ENCODE measurements around the gene MYO18B. TPM values are rescaled to one million over a fixed set of nuclear protein-coding genes. Genes with fewer than 3 reads are reported as not detected.

The MYO18B gene
- total and polyA plus RNA-seq, 2 of the 8 experiments (the other 6 are each of a cell fraction or from before 2014, with no cell fraction given) = 0.62 to 0.78 TPM

DNA sequence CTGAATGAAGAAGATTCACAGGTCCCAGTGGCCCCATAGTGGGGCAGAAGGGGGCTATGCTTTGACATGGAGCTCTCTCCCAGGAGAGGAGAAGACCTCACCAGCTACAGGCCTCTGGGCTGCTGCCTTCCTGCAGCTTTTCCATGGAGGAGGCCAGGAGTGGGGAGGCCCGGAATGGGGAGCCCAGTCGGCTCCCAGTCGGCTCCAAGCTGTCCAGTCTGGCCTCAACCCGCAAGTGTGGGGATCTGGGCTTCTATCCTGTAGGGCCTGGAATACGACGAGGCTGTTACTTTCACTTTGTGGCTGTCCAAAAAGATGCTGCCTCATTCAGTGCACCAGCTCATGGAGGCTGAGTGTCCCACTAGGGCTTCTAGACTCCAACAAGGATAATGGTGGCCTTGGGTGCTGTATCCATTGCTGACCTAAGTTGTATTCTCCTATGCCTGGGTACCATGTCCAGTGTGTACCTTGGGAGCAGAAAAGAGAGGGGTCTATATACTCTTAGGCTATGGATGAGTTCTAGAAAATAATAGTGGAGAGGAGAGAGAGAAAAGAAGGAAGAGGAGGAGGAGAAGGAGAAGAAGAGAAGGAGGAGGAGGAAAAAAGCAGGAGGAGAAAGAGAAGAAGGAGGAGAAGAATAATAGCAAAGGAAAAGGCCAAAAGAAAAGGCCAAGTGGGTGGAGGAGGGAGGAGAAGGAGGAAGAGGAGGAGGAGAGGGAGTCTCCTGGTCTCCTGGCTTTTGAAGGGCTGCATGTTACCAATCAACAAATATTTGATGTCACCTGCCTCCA, 1.1 kb downstream of the MYO18B start:
- no peak overlapping the region for H4K5ac ChIP-seq (ENCODE audit: insufficient read length, low read depth, low read length)
- FAIRE-seq = no peak
- CTCF ChIA-PET (ENCODE audit: partially characterized antibody) = interaction anchor here (0.7 to 1.5 kb wide), 4 partner anchors 10 to 718 kb away, joined by 3 to 4 read pairs (median 4); no protein-coding TSS in a partner anchor
- TF ChIP-seq FOSL1 (IDR thresholded peaks at IDR 0.05; ENCODE audit: insufficient read depth, low read depth, low read length) = no peak
- no peak for TF ChIP-seq RFX5 (IDR thresholded peaks at IDR 0.05; ENCODE audit: borderline replicate concordance, low read depth, low read length)
- TF ChIP-seq JUN (IDR thresholded peaks at IDR 0.05; ENCODE audit: low read depth, low read length) = no peak
- TF ChIP-seq SIX5 (IDR thresholded peaks at IDR 0.05; ENCODE audit: low read depth, low read length) = no peak
- TF ChIP-seq CBX5 (IDR thresholded peaks at IDR 0.05; ENCODE audit: low read depth, low read length) = no peak
- no peak for TF ChIP-seq RBBP5 (IDR thresholded peaks at IDR 0.05; ENCODE audit: borderline replicate concordance, low read depth, low read length)
- TF ChIP-seq RXRA (IDR thresholded peaks at IDR 0.05; ENCODE audit: insufficient read depth, low read depth, low read length) = no peak
- TF ChIP-seq TEAD4 (IDR thresholded peaks at IDR 0.05; ENCODE audit: low read depth, low read length) = no peak
- no peak for TF ChIP-seq EGR1 (IDR thresholded peaks at IDR 0.05; ENCODE audit: borderline replicate concordance, low read depth, low read length)
- no peak for TF ChIP-seq KDM4A (IDR thresholded peaks at IDR 0.05; ENCODE audit: low read depth, low read length, severe bottlenecking)

More for the DNA sequence above, 1.1 kb downstream of the MYO18B start:
- POLR2A ChIA-PET (ENCODE audit: partially characterized antibody) = interaction anchor here (0.6 to 0.7 kb wide), 2 partner anchors 12 to 26 kb away, joined by 3 read pairs; no protein-coding TSS in a partner anchor
- no peaks in the 10 kb centered on the region; a peak in 1 of 7 replicates for H3K4me1 ChIP-seq (replicated peaks in 1 of 4; ENCODE audit: control insufficient read depth in 3 of 4, insufficient read depth in 4 of 4, low read length in 3 of 4)
- no peaks in the 10 kb centered on the region for H3K23me2 ChIP-seq (ENCODE audit: low read depth, low read length)
- no peaks in the 10 kb centered on the region for H3K79me2 ChIP-seq (ENCODE audit: control insufficient read depth in 1 of 2, insufficient read depth in 2 of 2, low read length in 2 of 2)
- H3K14ac ChIP-seq (ENCODE audit: insufficient read length) = no peak overlapping the region
- H4K8ac ChIP-seq (ENCODE audit: extremely low read depth, insufficient read depth, low read length) = no peak overlapping the region; the same call in 1 of the 2 replicates
- WGBS, 2 experiments (ENCODE audit: extremely low coverage in 1 of 2, insufficient coverage in 1 of 2, insufficient read length in 1 of 2, insufficient replicate concordance in 2 of 2, low coverage in 1 of 2, low lambda C conversion rate in 2 of 2, missing lambda C conversion rate in 1 of 2) = 93% methylated on average over 6 of the region's 6 CpGs; no CpG with 5 or more reads in 1 of the 2 experiments
- no peaks in the 10 kb centered on the region for H3K36me3 ChIP-seq (ENCODE audit: control insufficient read depth in 2 of 4, insufficient read depth in 4 of 4, low read length in 3 of 4)
- no peak overlapping the region for H3K18ac ChIP-seq (ENCODE audit: extremely low read depth, low read length)
- H2BK12ac ChIP-seq (ENCODE audit: low read depth, low read length) = no peak overlapping the region
- H2BK5ac ChIP-seq (ENCODE audit: low read depth, low read length) = no peak overlapping the region
- no peak overlapping the region for H2AK5ac ChIP-seq (ENCODE audit: low read depth, low read length)
- H3K23ac ChIP-seq (ENCODE audit: insufficient read length) = no peak overlapping the region
- no peaks in the 10 kb centered on the region for H4K20me1 ChIP-seq (replicated peaks in 1 of 2; ENCODE audit: control insufficient read depth in 1 of 2, insufficient read depth in 2 of 2, low read length in 2 of 2)
- DNase-seq (ENCODE audit: low read depth in 1 of 2, low spot score in 2 of 2) = no peak
- no peak overlapping the region for H2BK120ac ChIP-seq (replicated peaks; ENCODE audit: low read depth, low read length)
- no peak overlapping the region for H3K27ac ChIP-seq (ENCODE audit: low read depth, low read length)
- H4K91ac ChIP-seq (replicated peaks; ENCODE audit: insufficient read length, low read length) = no peak overlapping the region
- no peak overlapping the region for H3K4ac ChIP-seq (replicated peaks; ENCODE audit: insufficient read length, low read depth, low read length)
- no peaks in the 10 kb centered on the region for H3K79me1 ChIP-seq (ENCODE audit: low read depth, low read length)
- no peak overlapping the region for H2BK20ac ChIP-seq (ENCODE audit: low read length)
- H3K4me2 ChIP-seq (ENCODE audit: insufficient read depth in 1 of 2, low read depth in 2 of 2, low read length in 2 of 2) = no peak overlapping the region
- no peaks in the 10 kb centered on the region for H3K27me3 ChIP-seq (replicated peaks in 1 of 4; ENCODE audit: control insufficient read depth in 3 of 4, extremely low read depth in 1 of 4, insufficient read depth in 3 of 4, low read length in 3 of 4)
- H3K9me3 ChIP-seq (ENCODE audit: insufficient read depth in 2 of 2, low read depth in 1 of 2, low read length in 1 of 2) = no peaks in the 10 kb centered on the region
- H2BK15ac ChIP-seq (ENCODE audit: low read length) = no peak overlapping the region
- H3K4me3 ChIP-seq (ENCODE audit: extremely low read depth in 1 of 4, insufficient read depth in 2 of 4, low read depth in 3 of 4, low read length in 4 of 4) = no peak overlapping the region
- H3K56ac ChIP-seq (replicated peaks; ENCODE audit: insufficient read length, low read depth, low read length) = no peak overlapping the region
- H3K9ac ChIP-seq (replicated peaks in 1 of 4; ENCODE audit: extremely low read depth in 1 of 4, low read depth in 3 of 4, low read length in 3 of 4) = no peak overlapping the region
- H2AFZ ChIP-seq (ENCODE audit: low read length) = no peak overlapping the region
